GM12874 (cell line): ENCODE data around the gene CDK5RAP1.

Experiments
- TF ChIP-seq, protein P1 (sequence below): IDR thresholded peaks from 2 replicates; pipeline ENCODE4 v1.5.1; 2011; ENCODE audit warnings: low read depth, mild to moderate bottlenecking, control low read depth, low read length, moderate library complexity; ENCODE audit not compliant: insufficient read depth

The CDK5RAP1 gene

DNA sequence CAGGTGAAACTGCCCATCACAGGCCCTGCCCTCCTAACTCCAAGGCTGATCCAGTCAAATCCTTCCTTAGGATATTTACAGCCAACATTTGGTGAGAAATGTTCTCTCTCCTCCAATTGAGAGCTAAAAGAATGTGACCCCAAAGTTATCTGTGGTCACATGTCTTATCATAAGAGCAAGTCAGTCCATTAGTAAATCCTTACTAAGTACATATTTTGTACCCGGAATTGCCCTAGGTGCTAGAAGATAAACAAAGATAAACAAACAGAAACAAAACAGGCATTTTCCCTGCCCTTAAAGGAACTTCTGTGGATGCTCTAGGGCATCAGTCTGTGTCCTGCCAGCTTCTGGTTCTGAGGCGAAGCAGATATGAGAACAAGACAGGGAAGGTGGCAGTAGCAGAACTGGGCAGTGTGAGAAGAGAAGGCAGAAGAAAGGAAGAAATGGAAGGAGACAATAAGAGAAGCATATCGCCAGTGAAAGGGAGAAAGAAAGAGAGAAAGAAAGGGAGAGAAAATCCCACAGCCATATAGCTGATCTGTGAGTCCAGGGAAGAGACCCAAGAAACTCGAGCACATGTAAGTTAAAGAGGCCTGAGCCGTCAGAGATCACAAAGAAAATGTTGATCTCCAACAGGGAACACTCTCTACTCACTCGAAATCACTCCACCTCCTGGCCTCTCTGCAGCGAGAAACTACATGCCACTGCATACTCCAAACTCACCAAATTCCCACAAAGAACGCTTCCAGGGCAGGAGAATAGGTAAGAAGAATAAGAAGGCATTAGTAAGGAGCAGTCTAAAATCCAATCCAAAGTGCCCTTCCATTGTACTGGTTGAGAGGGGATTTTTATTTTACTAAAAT is 41.7 kb downstream of the CDK5RAP1 start:
- TF ChIP-seq, protein P1, sequence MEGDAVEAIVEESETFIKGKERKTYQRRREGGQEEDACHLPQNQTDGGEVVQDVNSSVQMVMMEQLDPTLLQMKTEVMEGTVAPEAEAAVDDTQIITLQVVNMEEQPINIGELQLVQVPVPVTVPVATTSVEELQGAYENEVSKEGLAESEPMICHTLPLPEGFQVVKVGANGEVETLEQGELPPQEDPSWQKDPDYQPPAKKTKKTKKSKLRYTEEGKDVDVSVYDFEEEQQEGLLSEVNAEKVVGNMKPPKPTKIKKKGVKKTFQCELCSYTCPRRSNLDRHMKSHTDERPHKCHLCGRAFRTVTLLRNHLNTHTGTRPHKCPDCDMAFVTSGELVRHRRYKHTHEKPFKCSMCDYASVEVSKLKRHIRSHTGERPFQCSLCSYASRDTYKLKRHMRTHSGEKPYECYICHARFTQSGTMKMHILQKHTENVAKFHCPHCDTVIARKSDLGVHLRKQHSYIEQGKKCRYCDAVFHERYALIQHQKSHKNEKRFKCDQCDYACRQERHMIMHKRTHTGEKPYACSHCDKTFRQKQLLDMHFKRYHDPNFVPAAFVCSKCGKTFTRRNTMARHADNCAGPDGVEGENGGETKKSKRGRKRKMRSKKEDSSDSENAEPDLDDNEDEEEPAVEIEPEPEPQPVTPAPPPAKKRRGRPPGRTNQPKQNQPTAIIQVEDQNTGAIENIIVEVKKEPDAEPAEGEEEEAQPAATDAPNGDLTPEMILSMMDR: no peak

DNA sequence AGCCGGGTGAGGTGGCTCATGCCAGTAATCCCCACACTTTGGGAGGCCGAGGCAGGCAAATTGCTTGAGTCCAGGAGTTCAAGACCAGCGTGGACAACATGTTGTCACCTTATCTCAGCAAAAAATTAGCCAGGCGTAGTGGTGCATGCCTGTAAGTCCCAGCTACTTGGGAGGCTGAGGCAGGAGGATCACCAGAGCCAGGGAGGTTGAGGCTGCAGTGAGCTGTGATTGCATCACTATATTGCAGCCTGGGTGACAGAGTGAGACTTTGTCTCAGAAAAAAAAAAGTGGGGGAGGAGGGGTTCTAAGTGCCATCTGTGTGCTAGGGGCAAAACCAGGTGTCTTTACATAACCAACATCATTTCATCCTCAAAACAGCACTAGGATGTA is 48.3 kb downstream of the CDK5RAP1 start:
- TF ChIP-seq, protein P1: no peak

DNA sequence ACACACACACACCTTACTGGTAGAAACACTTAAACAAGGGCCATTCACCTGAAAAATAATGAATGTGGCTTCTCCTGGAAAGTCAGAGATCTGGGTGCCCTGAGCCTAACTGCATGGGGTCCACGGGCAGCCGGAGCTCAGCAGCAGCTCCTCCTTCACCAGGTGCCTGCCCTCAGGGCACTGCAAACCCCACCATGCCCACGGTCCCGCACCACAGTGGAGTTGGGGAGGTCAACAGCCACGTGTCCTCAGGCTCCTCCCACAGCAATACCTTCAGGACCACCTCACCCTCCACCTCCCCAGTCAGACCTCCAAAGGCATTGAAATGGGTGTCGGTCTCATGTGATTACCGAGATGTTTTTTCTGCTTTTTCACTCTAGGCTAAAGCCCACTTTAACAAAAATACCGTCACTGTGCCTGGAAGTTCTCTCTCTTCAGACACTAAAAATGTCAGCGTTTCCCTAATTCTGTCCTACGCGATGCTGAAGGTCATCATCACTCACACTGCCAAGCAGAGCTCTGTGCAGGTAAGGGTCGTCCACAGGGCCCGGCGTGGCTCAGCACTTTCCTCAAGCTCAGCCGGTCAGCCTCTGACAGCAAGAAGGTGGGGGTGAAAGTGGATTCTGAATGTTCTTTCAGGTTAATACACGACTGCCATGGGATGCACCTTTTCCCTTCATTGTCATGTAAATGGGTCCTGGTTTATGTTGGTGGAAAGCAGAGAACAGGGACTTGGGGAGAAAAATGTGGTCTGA is 48.9 kb downstream of the CDK5RAP1 start:
- TF ChIP-seq, protein P1: no peak

DNA sequence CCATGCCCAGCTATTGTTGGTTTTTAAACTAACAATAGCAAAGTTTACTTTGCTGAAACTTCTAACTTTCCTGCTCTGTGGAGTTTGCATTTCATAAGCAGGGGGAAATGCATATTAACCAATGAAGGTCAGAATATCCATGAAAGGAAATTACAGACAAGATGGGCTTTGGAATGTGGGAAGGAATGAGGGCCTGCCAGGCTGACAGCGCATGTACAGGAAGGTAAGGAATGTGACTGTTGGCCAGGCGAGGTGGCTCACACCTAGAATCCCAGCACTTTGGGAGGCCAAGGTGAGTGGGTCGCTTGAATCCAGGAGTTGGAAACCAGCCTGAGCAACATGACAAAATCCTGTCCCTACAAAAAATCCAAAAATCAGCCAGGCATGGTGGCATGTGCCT is 49.6 kb downstream of the CDK5RAP1 start:
- TF ChIP-seq, protein P1: no peak

DNA sequence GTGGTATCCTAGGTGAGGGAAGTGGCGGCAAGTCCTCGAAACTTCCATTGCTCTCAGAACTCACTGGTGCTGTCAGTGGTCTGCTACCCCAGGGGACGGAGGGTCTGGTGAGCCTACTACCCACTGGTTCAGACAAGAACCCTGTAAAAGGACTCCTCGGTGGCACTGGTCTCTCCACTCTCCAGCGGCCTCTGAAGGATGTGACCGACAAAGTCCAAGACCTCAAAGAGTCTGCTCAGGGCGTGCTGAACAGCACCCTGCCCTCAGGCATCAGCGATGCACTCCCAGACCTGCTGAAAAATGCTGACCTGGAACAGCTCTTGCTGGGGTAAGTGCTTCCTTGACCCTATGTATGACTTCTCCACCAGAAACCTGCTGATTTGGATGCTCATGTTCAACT is 51.8 kb downstream of the CDK5RAP1 start:
- TF ChIP-seq, protein P1: no peak

DNA sequence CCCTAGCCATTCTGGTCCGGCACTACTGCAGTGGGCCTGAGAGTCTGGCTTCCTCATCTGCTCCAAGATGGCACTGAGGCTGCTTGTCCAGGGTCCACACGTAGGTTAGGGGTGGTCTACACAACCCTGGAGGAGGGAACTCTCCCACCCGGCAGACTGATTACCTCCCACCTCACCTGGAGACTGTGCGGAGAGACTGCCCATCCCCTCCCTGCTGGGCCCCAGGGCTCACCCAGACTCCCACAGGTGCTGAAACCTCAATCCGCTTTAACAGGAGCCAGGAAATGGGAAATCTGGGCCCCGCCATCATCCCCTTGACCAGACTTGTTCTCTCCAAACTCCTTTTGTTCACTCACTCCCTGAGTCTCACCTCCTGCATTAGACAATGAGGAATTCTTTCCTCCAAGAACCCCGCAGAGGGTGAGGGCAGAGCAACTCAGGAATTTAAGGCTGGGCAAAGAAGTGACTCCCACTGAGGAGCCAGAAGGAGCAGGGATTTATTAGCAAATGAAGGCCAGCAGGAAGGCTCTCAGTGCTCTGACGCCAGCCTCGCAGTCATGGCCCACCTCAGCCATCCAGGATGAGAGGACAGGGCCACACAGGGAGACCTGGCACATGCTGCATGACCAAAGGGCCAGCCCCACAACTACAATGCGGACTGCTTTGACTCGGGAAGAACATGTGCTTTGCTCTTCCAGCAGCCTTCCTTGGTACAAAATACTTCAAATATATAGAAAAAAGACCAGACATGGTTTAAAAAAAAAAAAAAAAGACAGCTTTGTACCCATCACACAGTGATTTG is 53.0 kb downstream of the CDK5RAP1 start:
- TF ChIP-seq, protein P1: no peak

DNA sequence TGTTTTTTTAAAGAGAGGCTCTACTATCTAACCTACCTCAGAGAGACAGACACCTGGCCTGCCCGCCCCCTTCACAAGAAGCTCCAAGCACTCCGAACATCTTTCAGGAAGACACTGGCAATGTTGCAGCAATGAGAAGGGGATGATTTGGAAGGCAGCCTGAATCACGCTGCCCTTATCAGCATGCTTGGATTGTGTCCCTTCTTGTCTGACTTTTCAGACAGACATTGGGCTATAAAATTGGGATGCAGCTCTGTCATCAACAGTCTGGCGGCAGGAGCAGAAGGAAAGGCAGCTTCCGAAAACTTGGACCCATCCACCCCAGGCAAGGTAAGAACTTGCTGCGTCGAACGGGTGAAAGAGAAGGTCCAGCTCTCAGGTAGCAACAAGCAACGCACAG is 56.0 kb downstream of the CDK5RAP1 start:
- TF ChIP-seq, protein P1: no peak
